HG03575 (cell line): ENCODE data around the gene IQGAP2.
"Not testable (repeated sequence)": the region's sequence is repeated elsewhere in the genome, so short reads cannot be mapped to it uniquely, and the experiment has no call there.

Experiments
- ATAC-seq: cut with Tn5 transposase; IDR thresholded peaks from one replicate; pipeline ENCODE4 v1.9.1; 2021; ENCODE audit not compliant: unreplicated experiment, insufficient number of reproducible peaks, low FRiP score; ENCODE audit errors: extremely low read depth

Gene IQGAP2, protein sequence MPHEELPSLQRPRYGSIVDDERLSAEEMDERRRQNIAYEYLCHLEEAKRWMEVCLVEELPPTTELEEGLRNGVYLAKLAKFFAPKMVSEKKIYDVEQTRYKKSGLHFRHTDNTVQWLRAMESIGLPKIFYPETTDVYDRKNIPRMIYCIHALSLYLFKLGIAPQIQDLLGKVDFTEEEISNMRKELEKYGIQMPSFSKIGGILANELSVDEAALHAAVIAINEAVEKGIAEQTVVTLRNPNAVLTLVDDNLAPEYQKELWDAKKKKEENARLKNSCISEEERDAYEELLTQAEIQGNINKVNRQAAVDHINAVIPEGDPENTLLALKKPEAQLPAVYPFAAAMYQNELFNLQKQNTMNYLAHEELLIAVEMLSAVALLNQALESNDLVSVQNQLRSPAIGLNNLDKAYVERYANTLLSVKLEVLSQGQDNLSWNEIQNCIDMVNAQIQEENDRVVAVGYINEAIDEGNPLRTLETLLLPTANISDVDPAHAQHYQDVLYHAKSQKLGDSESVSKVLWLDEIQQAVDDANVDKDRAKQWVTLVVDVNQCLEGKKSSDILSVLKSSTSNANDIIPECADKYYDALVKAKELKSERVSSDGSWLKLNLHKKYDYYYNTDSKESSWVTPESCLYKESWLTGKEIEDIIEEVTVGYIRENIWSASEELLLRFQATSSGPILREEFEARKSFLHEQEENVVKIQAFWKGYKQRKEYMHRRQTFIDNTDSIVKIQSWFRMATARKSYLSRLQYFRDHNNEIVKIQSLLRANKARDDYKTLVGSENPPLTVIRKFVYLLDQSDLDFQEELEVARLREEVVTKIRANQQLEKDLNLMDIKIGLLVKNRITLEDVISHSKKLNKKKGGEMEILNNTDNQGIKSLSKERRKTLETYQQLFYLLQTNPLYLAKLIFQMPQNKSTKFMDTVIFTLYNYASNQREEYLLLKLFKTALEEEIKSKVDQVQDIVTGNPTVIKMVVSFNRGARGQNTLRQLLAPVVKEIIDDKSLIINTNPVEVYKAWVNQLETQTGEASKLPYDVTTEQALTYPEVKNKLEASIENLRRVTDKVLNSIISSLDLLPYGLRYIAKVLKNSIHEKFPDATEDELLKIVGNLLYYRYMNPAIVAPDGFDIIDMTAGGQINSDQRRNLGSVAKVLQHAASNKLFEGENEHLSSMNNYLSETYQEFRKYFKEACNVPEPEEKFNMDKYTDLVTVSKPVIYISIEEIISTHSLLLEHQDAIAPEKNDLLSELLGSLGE (N-terminal part only)

DNA sequence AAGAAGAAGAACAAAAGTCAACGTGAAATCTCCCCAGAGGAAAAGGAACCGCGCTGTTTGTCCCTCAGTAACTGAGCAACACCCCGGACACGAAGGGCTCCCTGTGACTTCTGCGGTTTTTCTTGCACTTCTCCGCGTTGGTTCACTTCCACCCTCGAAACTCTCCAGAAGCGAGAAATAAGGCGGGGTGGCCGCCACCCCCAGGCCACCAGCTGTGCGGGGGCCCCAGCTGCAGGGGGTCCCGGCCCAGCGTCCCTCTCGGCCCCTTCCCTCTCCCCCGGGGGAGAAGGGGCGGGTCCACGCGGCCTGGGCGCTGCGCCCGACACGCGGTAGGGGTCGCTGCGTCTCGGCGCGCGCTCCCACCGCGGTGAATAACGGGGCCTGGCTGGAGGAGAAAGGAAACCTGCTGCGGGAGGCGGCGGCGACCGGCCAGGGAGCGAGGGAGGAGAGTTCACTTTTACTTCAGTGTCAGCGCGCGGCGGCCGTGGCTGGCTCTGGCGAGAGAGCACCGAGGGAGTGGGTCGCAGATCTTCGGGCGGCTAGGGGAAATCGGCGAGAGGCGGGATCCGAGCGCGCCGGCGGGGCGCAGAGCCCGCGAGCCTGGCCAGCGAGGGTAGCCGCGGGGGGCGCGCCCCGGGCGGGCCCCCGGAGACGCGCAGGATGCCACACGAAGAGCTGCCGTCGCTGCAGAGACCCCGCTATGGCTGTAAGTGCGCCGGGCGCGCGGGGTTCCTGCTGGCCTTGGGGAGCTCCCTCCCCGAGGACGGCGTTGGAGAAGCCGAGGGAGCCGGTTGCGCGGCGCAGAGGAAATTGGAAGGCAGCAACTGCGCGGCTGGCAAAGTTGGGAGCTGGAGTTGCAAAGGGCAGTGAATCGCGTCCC is at the start of gene IQGAP2:
TSS of gene IQGAP2 (plus strand) at position 400 of the 880 bp plus-strand sequence. CDS start at position 661, 261 bp downstream.
- ATAC-seq = peak; percentile 29

DNA sequence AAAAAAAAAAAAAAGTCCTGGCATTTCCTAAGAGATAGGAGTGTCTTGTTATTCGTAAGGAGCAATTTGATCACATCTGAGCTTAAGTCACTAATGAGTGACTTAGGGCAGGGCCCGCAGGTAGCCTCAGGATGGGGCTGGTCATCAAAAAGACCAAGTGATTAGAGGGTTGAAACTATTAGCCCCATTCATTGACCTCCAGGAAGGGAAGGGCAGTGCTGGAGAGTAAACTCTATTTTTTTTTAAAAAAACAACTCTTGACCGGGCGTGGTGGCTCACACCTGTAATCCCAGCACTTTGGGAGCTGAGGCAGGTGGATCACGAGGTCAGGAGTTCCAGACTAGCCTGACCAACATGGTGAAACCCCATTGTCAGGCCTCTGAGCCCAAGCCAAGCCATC is 46.2 kb upstream of the IQGAP2 start:
- no peak for ATAC-seq

DNA sequence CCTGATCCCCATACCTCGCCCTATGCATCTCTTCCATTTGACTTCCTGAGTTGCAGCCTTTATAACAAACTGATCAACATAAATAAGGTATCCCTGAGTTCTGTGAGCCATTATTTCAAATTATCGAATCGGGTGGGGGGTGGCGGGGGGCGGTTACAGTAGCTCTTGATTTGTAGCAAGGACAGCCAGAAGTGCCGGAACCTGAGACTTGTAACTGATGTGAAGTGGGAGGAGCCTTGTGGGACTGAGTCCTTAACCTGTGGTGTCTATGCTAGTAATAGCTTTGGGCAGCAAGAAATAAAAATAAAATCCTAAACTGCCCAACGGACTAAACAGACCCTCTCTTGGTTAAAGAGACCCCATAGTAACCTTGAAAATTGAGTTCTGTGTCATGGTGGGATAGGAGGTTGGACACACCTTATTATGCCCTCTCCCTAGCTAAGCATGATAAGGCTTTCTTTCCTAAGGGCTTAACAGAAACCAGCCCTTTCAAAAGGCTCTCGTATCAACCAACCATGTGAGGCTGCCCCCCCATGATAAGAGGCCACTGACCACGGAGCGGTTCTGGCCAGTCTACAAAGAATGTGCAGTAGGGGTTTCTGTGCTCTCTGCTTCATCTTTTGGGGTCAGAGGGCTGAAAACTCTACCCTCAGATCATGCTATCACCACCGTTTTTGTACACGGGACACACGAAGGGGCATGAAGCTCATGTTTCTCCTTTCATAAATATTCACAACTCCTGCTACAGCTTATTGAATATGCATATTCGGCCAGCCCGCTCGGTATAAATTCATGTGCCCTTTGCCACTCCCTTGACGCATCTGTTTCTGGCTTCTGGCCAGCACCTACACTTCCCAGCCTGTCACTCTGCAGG is 39.5 kb upstream of the IQGAP2 start:
- ATAC-seq = no peak

DNA sequence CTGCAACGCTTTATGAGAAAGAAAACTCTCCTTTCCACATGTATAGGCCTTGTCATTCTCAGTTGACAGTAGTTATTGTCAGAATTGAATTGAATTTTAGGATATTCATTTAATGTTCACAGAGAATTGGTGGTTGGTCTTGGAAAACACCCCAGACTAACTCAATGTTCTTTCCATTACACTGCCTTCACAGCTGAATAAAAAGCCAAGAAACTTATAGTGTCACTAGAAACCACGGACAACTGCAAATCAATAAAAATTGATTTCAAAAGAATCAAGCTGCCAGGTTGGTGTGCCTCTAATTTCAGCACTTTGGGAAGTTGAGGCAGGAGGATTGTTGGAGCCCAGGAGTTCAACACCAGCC is 38.9 kb upstream of the IQGAP2 start:
- ATAC-seq = no peak

DNA sequence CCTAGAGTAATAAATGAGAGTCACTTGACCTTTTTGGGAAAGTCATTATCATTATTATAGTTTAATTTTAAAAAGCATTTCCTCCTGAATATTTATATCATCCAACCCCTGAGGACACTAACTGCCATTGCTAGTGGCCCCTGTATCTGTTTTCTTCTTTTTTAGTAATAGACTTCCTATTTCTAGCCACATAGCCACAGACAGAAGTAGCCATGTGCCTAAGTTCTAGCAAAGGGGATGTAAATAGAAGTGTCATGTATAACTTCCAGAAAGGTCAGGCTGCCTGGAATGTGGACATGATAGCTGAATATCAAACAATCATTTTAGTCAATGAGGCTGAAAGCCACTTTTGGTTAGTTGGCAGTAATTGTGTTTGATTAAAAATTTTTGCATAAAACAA is 37.5 kb upstream of the IQGAP2 start:
- ATAC-seq = no peak

DNA sequence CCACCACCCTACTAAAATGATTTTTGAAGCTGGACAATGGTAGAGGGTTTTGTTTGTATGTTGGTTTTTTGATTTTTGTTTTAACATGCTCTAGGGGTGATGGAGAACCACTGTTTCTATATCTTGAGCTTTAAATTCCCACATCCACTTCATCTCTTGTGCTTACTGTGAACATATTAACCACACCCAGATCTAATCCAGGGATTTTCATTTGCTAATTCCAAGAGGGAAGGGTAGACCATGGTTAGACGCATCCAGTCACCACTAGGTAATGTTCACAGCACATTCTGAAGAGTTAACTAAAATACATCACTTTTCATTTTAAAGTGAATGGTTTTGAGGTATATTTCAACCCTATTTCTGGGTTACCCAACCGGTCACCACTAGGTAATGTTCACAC is 36.5 kb upstream of the IQGAP2 start:
- ATAC-seq = no peak

DNA sequence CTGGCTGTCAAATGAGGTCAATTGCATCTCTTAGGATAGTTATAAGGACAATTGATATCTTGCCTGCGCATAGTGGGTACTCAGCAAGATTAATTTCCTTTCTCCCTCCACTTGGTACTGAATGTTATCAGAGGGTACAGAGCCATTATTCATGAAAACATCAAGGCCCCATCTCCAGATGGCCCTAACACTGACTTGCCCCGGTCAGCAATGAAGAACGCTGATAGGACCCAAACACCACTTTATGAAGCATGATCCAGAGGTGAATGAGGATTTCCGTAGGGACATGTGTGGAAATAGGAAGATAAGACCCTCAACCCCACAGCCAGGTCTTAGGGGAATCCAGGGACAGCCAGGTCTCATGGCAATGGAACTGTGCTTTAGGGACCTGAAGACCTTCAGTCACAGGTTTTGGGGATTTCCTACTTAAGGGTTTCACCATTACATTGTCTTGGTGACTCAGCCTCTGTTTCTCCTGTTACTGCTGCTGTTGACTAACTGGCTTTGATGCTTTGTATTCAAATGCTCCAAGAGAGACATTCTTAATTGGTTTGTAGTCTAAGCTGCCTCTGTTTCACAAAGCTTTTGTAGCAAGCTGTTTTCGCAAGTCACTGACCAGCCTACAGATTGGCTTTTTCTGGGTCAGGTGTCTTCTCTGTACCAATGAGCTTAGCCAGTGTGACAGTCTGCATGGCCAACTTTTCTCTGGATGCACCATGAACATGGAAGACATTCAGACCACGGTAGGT is 35.3 kb upstream of the IQGAP2 start:
- no peak for ATAC-seq

DNA sequence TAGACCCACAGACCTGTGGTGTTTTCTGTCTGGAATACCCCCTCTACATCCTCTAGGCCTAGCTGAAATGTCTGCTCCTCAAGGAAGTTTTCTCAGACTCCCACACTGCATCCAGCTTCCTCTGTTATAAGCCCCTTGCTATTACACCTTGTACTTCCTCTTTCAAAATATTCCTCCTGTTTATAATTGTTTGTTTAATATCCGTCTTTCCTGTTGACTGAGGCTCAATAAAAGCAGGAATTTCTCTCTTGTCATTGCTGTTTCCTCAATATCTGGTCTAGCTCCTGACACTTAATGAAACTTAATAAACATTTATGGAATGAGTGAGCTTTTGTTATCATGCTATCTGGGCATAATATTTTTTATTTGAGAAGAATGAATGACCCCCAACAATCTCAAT is 34.1 kb upstream of the IQGAP2 start:
- ATAC-seq = no peak

DNA sequence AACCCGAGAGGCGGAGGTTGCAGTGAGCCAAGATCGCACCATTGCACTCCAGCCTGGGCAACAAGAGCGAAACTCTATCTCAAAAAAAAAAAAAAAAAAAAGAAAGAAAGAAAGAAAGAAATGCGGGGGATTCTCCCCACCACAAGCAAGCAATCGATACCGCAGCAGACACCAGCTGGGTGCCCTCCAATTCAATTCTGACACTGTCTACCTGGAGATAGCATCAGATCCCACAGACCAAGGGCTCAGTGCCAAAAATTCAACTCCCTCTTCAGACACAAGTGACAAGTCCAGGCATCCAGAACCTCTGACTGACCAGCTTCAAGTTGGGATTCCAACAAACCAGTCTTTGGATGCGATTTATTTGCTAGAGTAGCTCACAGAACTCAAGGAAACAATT is 33.4 kb upstream of the IQGAP2 start:
- ATAC-seq = not testable (repeated sequence)

DNA sequence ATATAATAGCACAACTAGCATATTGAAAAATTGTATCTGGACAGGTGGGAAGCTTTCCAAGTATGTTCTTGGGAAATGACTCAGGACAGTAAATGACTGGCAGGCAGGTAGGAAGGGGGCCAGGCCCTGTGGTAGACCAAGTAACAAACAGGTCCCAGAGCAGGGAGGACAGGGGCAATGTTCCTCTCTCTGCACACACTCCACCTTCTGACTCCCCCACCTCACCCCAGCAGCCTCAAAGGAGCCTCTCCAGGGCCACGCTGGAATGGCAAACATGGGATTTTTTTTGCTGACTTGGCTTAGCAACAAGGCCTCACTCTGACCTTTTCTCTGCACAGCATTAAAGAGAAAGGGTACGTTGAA is 31.1 kb upstream of the IQGAP2 start:
- no peak for ATAC-seq

DNA sequence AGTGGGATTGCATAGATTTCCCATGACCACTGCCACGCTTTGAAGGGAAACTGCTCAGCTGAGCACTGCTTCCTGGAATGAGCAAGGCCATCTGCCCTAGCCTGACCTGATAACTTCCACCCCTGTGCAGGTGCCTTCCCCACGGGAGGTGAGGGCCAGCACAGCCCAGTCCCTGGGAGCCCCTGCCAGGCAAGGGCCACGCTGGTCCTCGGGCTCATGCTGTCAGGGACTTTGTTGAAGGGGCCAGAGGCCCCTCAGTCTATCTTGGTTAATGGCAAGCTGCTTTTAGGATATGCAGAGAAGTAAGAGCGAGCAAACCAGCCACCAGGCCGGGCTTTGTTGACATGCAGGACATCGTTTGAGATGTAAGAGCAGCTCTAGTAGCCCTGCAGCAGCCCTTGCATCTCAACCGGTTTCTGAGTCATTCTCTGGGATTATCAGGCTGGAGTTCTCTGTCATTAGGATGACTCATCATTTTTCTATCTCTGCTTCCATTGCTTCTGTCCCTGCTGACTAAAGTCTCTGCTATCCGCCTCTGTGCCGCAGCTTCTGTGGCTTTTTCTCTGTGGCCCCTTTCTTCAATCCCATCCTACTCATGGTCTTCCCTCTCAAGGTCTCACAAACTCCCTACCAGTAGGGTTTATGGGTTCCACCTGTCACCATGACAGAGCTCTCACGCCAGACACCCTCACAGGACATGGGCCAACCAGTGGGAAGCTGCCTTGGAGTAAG is 30.6 kb upstream of the IQGAP2 start:
- ATAC-seq = no peak

DNA sequence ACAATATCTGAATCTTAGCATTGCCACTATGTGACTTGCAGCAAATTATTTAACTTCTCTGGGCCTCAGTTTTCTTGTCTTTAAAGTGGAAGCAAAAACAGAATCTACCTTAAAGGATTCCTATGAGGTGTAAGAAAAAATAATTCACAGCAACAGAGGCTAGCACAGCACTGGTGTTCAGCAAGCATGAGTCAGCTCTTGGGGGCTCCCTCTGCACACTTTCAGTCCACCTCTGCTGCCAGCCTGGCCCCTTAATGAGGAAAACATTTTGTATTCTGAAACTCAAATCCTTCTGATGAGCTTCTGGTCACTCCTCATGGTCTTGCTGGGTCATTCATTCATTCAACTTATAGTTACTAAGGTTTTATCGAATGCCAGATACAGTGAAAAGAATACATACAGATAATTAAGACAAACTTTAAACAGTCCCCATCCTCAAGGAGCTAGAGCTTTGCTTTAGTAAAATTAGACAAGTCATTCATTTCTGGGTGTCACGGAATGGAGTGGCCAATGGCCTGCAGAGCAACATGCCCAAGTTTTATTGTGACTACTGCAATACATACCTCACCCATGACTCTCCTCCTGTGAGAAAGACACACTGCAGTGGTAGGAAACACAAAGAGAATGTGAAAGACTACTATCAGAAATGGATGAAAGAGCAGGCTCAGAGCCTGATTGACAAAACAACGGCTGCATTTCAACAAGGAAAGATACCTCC is 26.8 kb upstream of the IQGAP2 start:
- ATAC-seq = no peak

DNA sequence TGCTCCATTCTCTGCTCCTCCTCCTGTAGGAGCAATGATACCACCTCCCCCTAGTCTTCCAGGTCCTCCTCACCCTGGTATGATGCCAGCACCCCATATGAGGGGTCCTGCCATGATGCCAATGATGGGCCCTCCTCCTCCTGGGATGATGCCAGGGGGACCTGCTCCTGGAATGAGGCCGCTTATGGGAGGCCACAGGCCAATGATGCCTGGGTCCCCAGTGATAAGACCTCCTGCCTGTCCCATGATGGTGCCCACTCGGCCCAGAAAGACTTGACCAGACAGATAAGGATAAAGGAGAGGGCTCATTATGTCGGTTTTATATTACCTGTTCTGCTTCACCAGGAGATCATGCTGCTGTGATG is 26.2 kb upstream of the IQGAP2 start:
- ATAC-seq = no peak

DNA sequence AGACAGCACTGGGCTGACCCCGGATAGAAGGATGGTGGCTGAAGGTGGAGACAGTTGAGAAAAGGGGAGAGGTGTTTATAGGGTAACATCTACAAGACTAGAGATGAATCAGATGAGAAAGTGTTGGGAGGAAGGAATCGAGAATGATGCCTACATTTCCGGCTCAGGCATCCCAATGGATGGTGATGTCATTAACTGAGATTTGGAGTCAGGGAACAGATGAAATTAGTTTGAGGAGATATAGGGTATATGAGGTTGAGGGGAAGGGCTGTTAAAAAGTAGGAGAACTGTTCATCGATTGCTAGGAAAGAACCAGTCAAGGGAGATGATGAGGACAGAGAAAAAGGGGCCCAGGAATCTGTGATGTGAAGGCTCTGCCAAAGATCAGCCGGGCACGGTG is 24.7 kb upstream of the IQGAP2 start:
- no peak for ATAC-seq

DNA sequence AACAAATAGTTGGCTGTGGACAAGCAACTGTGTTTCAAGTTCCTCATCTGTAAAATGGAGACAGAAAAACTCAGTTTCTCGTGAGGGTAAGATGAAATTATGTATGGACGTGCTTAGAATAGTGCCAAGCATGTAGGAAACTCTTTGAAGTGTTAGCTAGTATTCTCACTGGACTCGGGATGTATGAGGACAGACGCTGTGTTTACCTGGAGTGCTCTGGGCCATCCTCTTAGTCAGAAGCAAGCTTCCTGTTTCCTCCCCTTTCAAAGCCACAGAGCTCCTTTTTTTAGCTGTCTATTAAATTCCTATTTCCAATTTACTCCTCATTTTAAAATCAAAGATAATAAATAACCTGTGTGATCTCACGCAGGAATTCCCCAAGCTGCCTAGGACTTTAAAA is 23.8 kb upstream of the IQGAP2 start:
- ATAC-seq = no peak

DNA sequence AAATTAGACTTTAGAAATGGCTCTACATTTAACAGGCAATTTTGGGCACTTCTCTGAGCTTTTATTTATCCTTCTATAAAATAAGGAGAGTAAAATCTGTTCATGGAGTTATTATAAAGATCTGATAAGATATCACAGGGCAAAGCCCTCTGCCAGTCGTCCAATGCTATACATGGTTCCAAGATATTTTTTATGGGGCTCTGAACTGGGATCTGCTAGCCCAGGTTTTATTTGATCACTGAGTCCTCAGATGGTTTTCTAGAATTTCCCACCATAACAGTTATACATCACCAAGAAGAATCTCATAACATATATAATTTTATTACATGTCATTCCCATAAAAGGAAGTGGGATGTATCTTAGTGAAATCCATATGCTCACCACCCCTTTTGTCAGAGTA is 23.2 kb upstream of the IQGAP2 start:
- no peak for ATAC-seq
